Lower lobe of right lung (tissue), 2 donors: Measurements from ENCODE around the gene KMT2B. TPM values are rescaled to one million over a fixed set of nuclear protein-coding genes. Genes with fewer than 3 reads are reported as not detected.
A peak's percentile ranks its signal among the peaks of the same experiment; 100 is the strongest.

ENCODE experiments used
- ATAC-seq, 2 donors: fragments of 200-7000 bp; cut with Tn5 transposase; one replicate each; pipeline ENCODE4 v1.9.1; 2020 to 2022; ENCODE audit warnings: mild to moderate bottlenecking in 2 of 2, moderate library complexity in 2 of 2
- DNase-seq: peaks from one replicate; pipeline ENCODE4 v3.0.0-alpha.2; 2020
- H3K27ac ChIP-seq: fragments of 200-600 bp; one replicate; pipeline ENCODE4 v1.8.0; 2022
- H3K27me3 ChIP-seq: fragments of 200-600 bp; one replicate; pipeline ENCODE4 v1.8.0; 2022; ENCODE audit warnings: low read depth
- H3K36me3 ChIP-seq: fragments of 200-600 bp; one replicate; pipeline ENCODE4 v1.8.0; 2022; ENCODE audit warnings: mild to moderate bottlenecking
- H3K4me1 ChIP-seq: fragments of 200-600 bp; one replicate; pipeline ENCODE4 v1.8.0; 2022
- H3K4me3 ChIP-seq: fragments of 200-600 bp; one replicate; pipeline ENCODE4 v1.8.0; 2022; ENCODE audit warnings: mild to moderate bottlenecking
- H3K9me3 ChIP-seq: fragments of 200-600 bp; one replicate; pipeline ENCODE4 v1.8.0; 2022
- CTCF ChIP-seq: fragments of 200-600 bp; IDR thresholded peaks from one replicate; pipeline ENCODE4 v1.8.0; 2022; ENCODE audit warnings: antibody characterized with exemption, mild to moderate bottlenecking
- intact Hi-C: fragments of 100-400 bp; cut with DNase I; formaldehyde crosslinking; loops from one replicate; pipeline ENCODE4 v1.11.0; 2022
- total RNA-seq: library from RNA; stranded (reverse); fragmentation: NEBNext Ultra II Directional; extraction: Animal tissue kit (Norgen Biotek cat#: 25700); gene quantifications from one replicate; pipeline ENCODE4 v1.2.1, GENCODE V29; 2021
- donor health status: DM: no; HTN: yes; CAD: no; lungs with severe emphysema.

Gene KMT2B
- total RNA-seq, 1 donor from 2014 or later: 37.2 TPM

- DNase-seq (no peak), ATAC-seq (no peak)
- Histone ChIP-seq H3K36me3 (peaks cover 7% of the 10 kb centered on the region), H3K9me3 (no peaks in the 10 kb centered on the region), H3K27ac (peak overlapping the region; percentile 100), H3K4me3 (peak overlapping the region; percentile 79), H3K27me3 (no peaks in the 10 kb centered on the region), H3K4me1 (peaks cover 59% of the 10 kb centered on the region)
- no peak for TF ChIP-seq CTCF
- intact Hi-C loops: no loop called here
Measured at GRCh38 chr19:35743640-35744429, 26.0 kb downstream of the KMT2B start.

- TF ChIP-seq CTCF: peak; percentile 40
- peak overlapping the region; percentile 100 for H3K27ac ChIP-seq
- H3K4me1 ChIP-seq: peaks cover 61% of the 10 kb centered on the region
- intact Hi-C loops: no loop called here
- H3K4me3 ChIP-seq: peak overlapping the region; percentile 79
- H3K9me3 ChIP-seq: no peaks in the 10 kb centered on the region
- DNase-seq (peak; percentile 96), ATAC-seq (peak; percentile 84 to 85)
- H3K27me3 ChIP-seq: no peaks in the 10 kb centered on the region
- H3K36me3 ChIP-seq: no peaks in the 10 kb centered on the region
Measured at GRCh38 chr19:35744430-35745327, 26.9 kb downstream of the KMT2B start.

- H3K36me3 ChIP-seq: no peaks in the 10 kb centered on the region
- peak within 1 kb of the TSS; percentile 79 for H3K4me3 ChIP-seq
- DNase-seq (peak; percentile 98), ATAC-seq (peak; percentile 88 to 89)
- peak within 1 kb of the TSS; percentile 100 for H3K27ac ChIP-seq
- intact Hi-C loops: no loop called here
- H3K27me3 ChIP-seq: no peaks in the 10 kb centered on the region
- no peak for TF ChIP-seq CTCF
- H3K9me3 ChIP-seq: no peaks in the 10 kb centered on the region
- H3K4me1 ChIP-seq: peaks cover 56% of the 10 kb centered on the region
Measured at GRCh38 chr19:35745328-35746086, 27.7 kb downstream of the KMT2B start, which contains the start of the genes PSENEN and U2AF1L4. TSS of gene PSENEN (plus strand) at chr19:35745651. CDS start at chr19:35745931, 280 bp downstream. TSS of gene U2AF1L4 (minus strand) at chr19:35745418. CDS start at chr19:35745391, 27 bp downstream.

GRCh38 chr19:35746087-35746462 is 28.3 kb downstream of the KMT2B start:
- H3K36me3 ChIP-seq: peaks cover 2% of the 10 kb centered on the region
- H3K4me1 ChIP-seq: peaks cover 53% of the 10 kb centered on the region
- peak overlapping the region; percentile 79 for H3K4me3 ChIP-seq
- no peaks in the 10 kb centered on the region for H3K27me3 ChIP-seq
- ATAC-seq (no peak), DNase-seq (no peak)
- TF ChIP-seq CTCF: no peak
- H3K27ac ChIP-seq: peak overlapping the region; percentile 100
- no peaks in the 10 kb centered on the region for H3K9me3 ChIP-seq
- intact Hi-C loops: no loop called here

- Histone ChIP-seq H3K4me1 (peaks cover 48% of the 10 kb centered on the region), H3K27me3 (no peaks in the 10 kb centered on the region), H3K4me3 (peak overlapping the region; percentile 79), H3K27ac (peak overlapping the region; percentile 100), H3K9me3 (no peaks in the 10 kb centered on the region), H3K36me3 (peaks cover 7% of the 10 kb centered on the region)
- no peak for TF ChIP-seq CTCF
- DNase-seq: no peak
- intact Hi-C loops: no loop called here
- ATAC-seq: no peak
Measured at GRCh38 chr19:35746531-35746930, 28.7 kb downstream of the KMT2B start.
